K562 (cell line): ENCODE measurements around the gene FKRP. TPM values are rescaled to one million over a fixed set of nuclear protein-coding genes. Genes with fewer than 3 reads are reported as not detected.

Experiments used
- ATAC-seq: fragments of 200-7000 bp; cut with Tn5 transposase; 3 replicates; pipeline ENCODE4 v1.9.1; 2020; ENCODE audit warnings: moderate library complexity
- BruUV-seq: library from RNA; stranded (reverse); fragments of 400-500 nt; replicated peaks from 2 replicates; lab custom pipeline; 2021; lab: Mats Ljungman, UMichigan
- CTCF ChIA-PET: fragments of 300-600 bp; formaldehyde crosslinking; extraction: SDS; loops from one replicate; lab custom pipeline; 2021; ENCODE audit warnings: low intra/inter-chr PET ratio; lab: Yijun Ruan, JAX
- POLR2A ChIA-PET: fragments of 300-600, 350-650 bp; sonication (Branson Sonifier 250); formaldehyde crosslinking; extraction: SDS; loops from one replicate; lab custom pipeline; 2021; ENCODE audit warnings: antibody characterized with exemption, inconsistent platforms; lab: Yijun Ruan, JAX
- DNase-seq, 4 experiments: peaks; one replicate each; pipeline versions ENCODE4 v3.0.0 to v3.0.0-alpha.2; 2011 to 2018; ENCODE audit warnings: low spot score in 3 of 4, mixed read lengths in 3 of 4; ENCODE audit errors: extremely low read depth in 1 of 4
- FAIRE-seq: peaks from 2 replicates; lab custom pipeline; 2011; peaks lifted over from hg19 to GRCh38; lab: Jason Lieb, UNC
- H2AFZ ChIP-seq: 2 replicates; pipeline ENCODE4 v1.6.0; 2011; ENCODE audit warnings: low read depth, low read length, control low read depth, inconsistent platforms
- H3K27ac ChIP-seq: fragments of 200-600 bp; 3 replicates; pipeline ENCODE4 v1.8.0; 2011; ENCODE audit warnings: low read depth, mild to moderate bottlenecking, control low read depth, inconsistent platforms, low read length, moderate library complexity, mixed read lengths; ENCODE audit errors: extremely low read depth
- H3K27me3 ChIP-seq, 2 experiments: fragments of 300-600 bp in 1 of 2; 2 replicates in 1 of 2; 3 replicates in 1 of 2; pipeline versions ENCODE4 v1.6.0 to v1.8.0; 2011; ENCODE audit warnings: inconsistent platforms in 2 of 2, low read length in 2 of 2, mild to moderate bottlenecking in 1 of 2, mixed read lengths in 1 of 2, moderate library complexity in 1 of 2; ENCODE audit not compliant: control insufficient read depth in 2 of 2, insufficient read depth in 2 of 2
- H3K36me3 ChIP-seq: fragments of 300-600 bp; 3 replicates; pipeline ENCODE4 v1.8.0; 2011; ENCODE audit warnings: mild to moderate bottlenecking, low read length, inconsistent platforms; ENCODE audit not compliant: control insufficient read depth, insufficient read depth
- H3K4me1 ChIP-seq, 2 experiments: fragments of 200-600 bp in 1 of 2; replicated peaks in 1 of 2; 2 replicates in 1 of 2; 3 replicates in 1 of 2; pipeline versions ENCODE4 v1.5.1 to v1.8.0; 2011; ENCODE audit warnings: inconsistent platforms in 2 of 2, low read length in 2 of 2, mild to moderate bottlenecking in 1 of 2, mixed read lengths in 1 of 2, moderate library complexity in 1 of 2; ENCODE audit not compliant: control insufficient read depth in 2 of 2, insufficient read depth in 2 of 2
- H3K4me2 ChIP-seq: 2 replicates; pipeline ENCODE4 v1.6.1; 2011; ENCODE audit warnings: low read length, control low read depth, inconsistent platforms, mixed read lengths; ENCODE audit not compliant: insufficient read depth
- H3K4me3 ChIP-seq: fragments of 200-600 bp; sonication (generic), shearing (Covaris generic); 2 replicates; pipeline ENCODE4 v1.5.1; 2016; ENCODE audit warnings: control low read depth, inconsistent platforms
- H3K79me2 ChIP-seq: fragments of 200-600 bp; 3 replicates; pipeline ENCODE4 v1.8.0; 2011; ENCODE audit warnings: low read length, inconsistent platforms; ENCODE audit not compliant: control insufficient read depth, insufficient read depth
- H3K9ac ChIP-seq, 2 experiments: 2 replicates each; pipeline versions ENCODE4 v1.6.0 to v1.6.1; 2011; ENCODE audit warnings: low read depth in 2 of 2, low read length in 2 of 2, control low read depth in 1 of 2, inconsistent platforms in 1 of 2, mild to moderate bottlenecking in 1 of 2, mixed read lengths in 1 of 2; ENCODE audit not compliant: insufficient read depth in 1 of 2
- H3K9me1 ChIP-seq: one replicate; pipeline ENCODE4 v1.6.0; 2011; ENCODE audit warnings: inconsistent platforms, mild to moderate bottlenecking, low read length, moderate library complexity; ENCODE audit not compliant: control insufficient read depth, insufficient read depth
- H3K9me3 ChIP-seq: replicated peaks from 2 replicates; pipeline ENCODE4 v1.5.1; 2011; ENCODE audit warnings: low read depth, low read length, inconsistent platforms; ENCODE audit not compliant: control insufficient read depth, insufficient read depth
- H4K20me1 ChIP-seq: replicated peaks from 2 replicates; pipeline ENCODE4 v1.6.1; 2011; ENCODE audit warnings: low read length, inconsistent platforms, mixed read lengths; ENCODE audit not compliant: control insufficient read depth, insufficient read depth
- E2F6 ChIP-seq, 2 experiments: IDR thresholded peaks; 2 replicates each; pipeline ENCODE4 v1.6.1; 2011; ENCODE audit warnings: borderline replicate concordance in 1 of 2, control low read depth in 1 of 2, low read depth in 1 of 2, low read length in 1 of 2, mild to moderate bottlenecking in 1 of 2, mixed read lengths in 1 of 2, moderate library complexity in 1 of 2; ENCODE audit not compliant: insufficient read depth in 1 of 2, insufficient read length in 1 of 2, poor library complexity in 1 of 2, severe bottlenecking in 1 of 2; ENCODE audit errors: extremely low read depth in 1 of 2
- POLR2G ChIP-seq: fragments of 200-400 bp; formaldehyde crosslinking; IDR thresholded peaks from 2 replicates; pipeline ENCODE4 v1.6.1; 2017; ENCODE audit warnings: low read depth, mild to moderate bottlenecking, antibody characterized with exemption, low read length, moderate library complexity
- RBFOX2 ChIP-seq: fragments of 200-400 bp; formaldehyde crosslinking; IDR thresholded peaks from 2 replicates; pipeline ENCODE4 v1.6.1; 2017; ENCODE audit warnings: low read depth, mild to moderate bottlenecking, low read length, moderate library complexity
- SAP30 ChIP-seq: fragments of 200-600 bp; sonication (generic); IDR thresholded peaks from 2 replicates; pipeline ENCODE4 v1.6.1; 2012; ENCODE audit warnings: borderline replicate concordance, low read depth, mild to moderate bottlenecking, moderate library complexity, low read length, control low read depth, inconsistent platforms; ENCODE audit not compliant: insufficient read depth, poor library complexity, severe bottlenecking
- ZNF354B ChIP-seq: fragments of 250-450 bp; sonication (Bioruptor Pico); IDR thresholded peaks from 2 replicates; pipeline ENCODE4 v1.4.0; 2020
- WGBS: fragments of 100-300 bp; shearing (Covaris generic); methylation state at CpG from one replicate; pipeline ENCODE4 v1.1.6; 2016; ENCODE audit warnings: low coverage, mixed read lengths; ENCODE audit not compliant: insufficient coverage; ENCODE audit errors: missing lambda C conversion rate; 5-methylcytosine and 5-hydroxymethylcytosine counted together
- in situ Hi-C: fragments of 300-500 bp; cut with MboI; formaldehyde crosslinking; loops from 4 replicates; pipeline ENCODE4 v1.15.0; 2018; ENCODE audit warnings: inconsistent platforms, mixed read lengths
- intact Hi-C: fragments of 100-400 bp; cut with micrococcal nuclease; formaldehyde crosslinking; loops from 2 replicates; pipeline ENCODE4 v1.14.2; 2022
- polyA plus RNA-seq, 8 experiments: library from polyadenylated mRNA; depleted of rRNA in 4 of 8; stranded (reverse) in 5 of 8; unstranded in 3 of 8; fragments of >200 nt; fragmentation: Nextera tagmentation in 2 of 8; fragmentation: Illumina TruSeq in 1 of 8; extraction: Ambion mirVana in 2 of 8; extraction: Trizol in 1 of 8; gene quantifications; 2 replicates each; pipeline versions ENCODE4 v1.2.1 to v1.2.3, GENCODE V29; 2011 to 2014; ENCODE audit warnings: inconsistent platforms in 1 of 8, missing spikeins in 1 of 8
- total RNA-seq, 7 experiments: library from RNA; depleted of rRNA in 6 of 7; stranded (reverse); fragments of >200 nt in 6 of 7; fragmentation: Illumina TruSeq in 2 of 7; extraction: Trizol in 2 of 7; gene quantifications; 2 replicates each; pipeline versions ENCODE4 v1.2.1 to v1.2.3, GENCODE V29; 2011 to 2021; ENCODE audit warnings: low replicate concordance in 1 of 7
- TF ChIP-seq, protein P1 (sequence below), 2 experiments: IDR thresholded peaks; 2 replicates each; pipeline ENCODE4 v1.6.1; 2012; ENCODE audit warnings: improper control_type of control experiment in 2 of 2, low read depth in 2 of 2, low read length in 2 of 2, borderline replicate concordance in 1 of 2
- TF ChIP-seq, protein P2 (sequence below): sonication (generic); formaldehyde crosslinking; IDR thresholded peaks from 2 replicates; pipeline ENCODE4 v1.8.0; 2022; ENCODE audit warnings: missing genetic modification reagents, mild to moderate bottlenecking, moderate library complexity, borderline replicate concordance
- TF ChIP-seq, protein P3 (sequence below), 3 experiments: IDR thresholded peaks in 2 of 3; conservative IDR thresholded peaks in 1 of 3; 2 replicates each; pipeline ENCODE4 v1.5.1; 2011 to 2012; ENCODE audit warnings: low read length in 3 of 3, mild to moderate bottlenecking in 3 of 3, control low read depth in 2 of 3, improper control_type of control experiment in 1 of 3, inconsistent platforms in 1 of 3, low read depth in 1 of 3, mixed read lengths in 1 of 3, moderate library complexity in 1 of 3; ENCODE audit not compliant: insufficient read depth in 2 of 3

Gene FKRP
- total and polyA plus RNA-seq, 9 of the 15 experiments (the other 6 are each of a cell fraction or from before 2014, with no cell fraction given), result 0.68 to 16.1 (median 6.5) TPM

DNA sequence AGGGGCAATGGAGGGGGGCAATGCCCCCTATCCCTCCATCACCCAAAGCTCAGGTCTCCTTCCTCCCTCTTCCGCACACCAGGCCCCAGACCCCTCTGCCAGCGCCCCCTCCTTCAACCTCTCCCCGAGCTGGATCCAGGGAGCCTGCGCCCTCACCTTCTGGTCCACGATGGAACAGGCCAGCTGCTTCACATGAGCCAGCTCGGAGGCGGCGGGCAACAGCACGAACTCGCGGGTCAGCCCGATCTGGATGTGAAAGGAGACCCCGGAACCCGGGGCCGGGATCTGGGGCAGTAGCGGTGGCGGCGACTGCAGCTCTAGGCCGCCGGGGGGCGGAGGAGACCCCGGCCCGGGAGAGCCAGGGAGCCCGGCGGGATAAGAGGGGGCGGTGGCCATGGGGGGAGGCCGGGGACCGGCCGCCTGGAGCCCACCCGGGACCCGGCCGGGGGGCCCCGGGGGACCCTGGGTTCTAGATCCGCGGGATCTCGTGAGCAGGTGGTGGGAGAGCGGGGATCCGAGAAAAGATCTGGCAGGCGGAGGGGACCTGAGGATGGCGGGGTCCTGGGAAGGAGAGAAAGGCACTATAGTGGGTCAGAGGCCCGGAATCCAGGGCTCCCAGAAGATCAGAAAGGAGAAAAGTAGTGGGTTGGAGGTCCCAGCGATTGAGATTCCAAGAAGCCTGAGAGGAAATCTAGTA lies 29.7 kb upstream of the FKRP start:
- intact Hi-C loops, result no loop called here
- H3K27ac ChIP-seq, result peak overlapping the region; percentile 89
- H2AFZ ChIP-seq, result peak overlapping the region; percentile 77; the same call in 1 of the 2 replicates
- no peak for FAIRE-seq
- peak overlapping the region; percentile 70 for H3K4me3 ChIP-seq
- CTCF ChIA-PET, result no interaction called here
- H3K79me2 ChIP-seq, result peaks cover 27% of the 10 kb centered on the region
- peak; percentile 44 to 60 (median 50) for DNase-seq
- POLR2A ChIA-PET, result interaction anchor here (0.6 to 2.7 kb wide), 10 partner anchors 9 to 115 kb away, joined by 3 to 7 read pairs (median 4); partner anchors contain the start of genes CALM3 and SLC1A5
- H3K4me1 ChIP-seq, result peaks cover 22 to 60% of the 10 kb centered on the region in 2 experiments
- peaks cover 33% of the 10 kb centered on the region; the same call in 2 of the 3 replicates for H3K36me3 ChIP-seq
- H3K9ac ChIP-seq, result peak overlapping the region; percentile 85 to 93
- H4K20me1 ChIP-seq, result peaks cover 4% of the 10 kb centered on the region; the same call in 1 of the 2 replicates
- H3K9me1 ChIP-seq, result no peaks in the 10 kb centered on the region
- no TSS peak for BruUV-seq
- H3K4me2 ChIP-seq, result peak overlapping the region; percentile 94
- no peaks in the 10 kb centered on the region for H3K9me3 ChIP-seq
- in situ Hi-C loops, result no loop called here
- H3K27me3 ChIP-seq, result no peaks in the 10 kb centered on the region
- peak; percentile 2 for ATAC-seq
- 2% methylated on average over 22 of the region's 42 CpGs for WGBS
- TF ChIP-seq SAP30 (peak; percentile 7), POLR2G (peak; percentile 58), RBFOX2 (peak; percentile 31; the same call in 1 of the 2 replicates), E2F6 (IDR thresholded peaks at IDR 0.05; ENCODE audit: borderline replicate concordance in 1 of 2, extremely low read depth in 1 of 2, insufficient read depth in 1 of 2, insufficient read length in 1 of 2, low read depth in 1 of 2, low read length in 1 of 2, poor library complexity in 1 of 2, severe bottlenecking in 1 of 2) (peak in 1 of 2 experiments; percentile 28), ZNF354B (CRISPR knock-in tag) (no peak)
- TF ChIP-seq, protein P1, sequence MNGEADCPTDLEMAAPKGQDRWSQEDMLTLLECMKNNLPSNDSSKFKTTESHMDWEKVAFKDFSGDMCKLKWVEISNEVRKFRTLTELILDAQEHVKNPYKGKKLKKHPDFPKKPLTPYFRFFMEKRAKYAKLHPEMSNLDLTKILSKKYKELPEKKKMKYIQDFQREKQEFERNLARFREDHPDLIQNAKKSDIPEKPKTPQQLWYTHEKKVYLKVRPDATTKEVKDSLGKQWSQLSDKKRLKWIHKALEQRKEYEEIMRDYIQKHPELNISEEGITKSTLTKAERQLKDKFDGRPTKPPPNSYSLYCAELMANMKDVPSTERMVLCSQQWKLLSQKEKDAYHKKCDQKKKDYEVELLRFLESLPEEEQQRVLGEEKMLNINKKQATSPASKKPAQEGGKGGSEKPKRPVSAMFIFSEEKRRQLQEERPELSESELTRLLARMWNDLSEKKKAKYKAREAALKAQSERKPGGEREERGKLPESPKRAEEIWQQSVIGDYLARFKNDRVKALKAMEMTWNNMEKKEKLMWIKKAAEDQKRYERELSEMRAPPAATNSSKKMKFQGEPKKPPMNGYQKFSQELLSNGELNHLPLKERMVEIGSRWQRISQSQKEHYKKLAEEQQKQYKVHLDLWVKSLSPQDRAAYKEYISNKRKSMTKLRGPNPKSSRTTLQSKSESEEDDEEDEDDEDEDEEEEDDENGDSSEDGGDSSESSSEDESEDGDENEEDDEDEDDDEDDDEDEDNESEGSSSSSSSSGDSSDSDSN (IDR thresholded peaks at IDR 0.05; ENCODE audit: borderline replicate concordance in 1 of 2, low read depth in 2 of 2, low read length in 2 of 2), result 0 out of 4 replicates have a peak, but pooled peaks of 1 of the 2 experiments have one; percentile 30
- TF ChIP-seq, protein P2, sequence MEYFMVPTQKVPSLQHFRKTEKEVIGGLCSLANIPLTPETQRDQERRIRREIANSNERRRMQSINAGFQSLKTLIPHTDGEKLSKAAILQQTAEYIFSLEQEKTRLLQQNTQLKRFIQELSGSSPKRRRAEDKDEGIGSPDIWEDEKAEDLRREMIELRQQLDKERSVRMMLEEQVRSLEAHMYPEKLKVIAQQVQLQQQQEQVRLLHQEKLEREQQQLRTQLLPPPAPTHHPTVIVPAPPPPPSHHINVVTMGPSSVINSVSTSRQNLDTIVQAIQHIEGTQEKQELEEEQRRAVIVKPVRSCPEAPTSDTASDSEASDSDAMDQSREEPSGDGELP (CRISPR knock-in tag), result peak; percentile 54; the same call in 1 of the 2 replicates
- TF ChIP-seq, protein P3, sequence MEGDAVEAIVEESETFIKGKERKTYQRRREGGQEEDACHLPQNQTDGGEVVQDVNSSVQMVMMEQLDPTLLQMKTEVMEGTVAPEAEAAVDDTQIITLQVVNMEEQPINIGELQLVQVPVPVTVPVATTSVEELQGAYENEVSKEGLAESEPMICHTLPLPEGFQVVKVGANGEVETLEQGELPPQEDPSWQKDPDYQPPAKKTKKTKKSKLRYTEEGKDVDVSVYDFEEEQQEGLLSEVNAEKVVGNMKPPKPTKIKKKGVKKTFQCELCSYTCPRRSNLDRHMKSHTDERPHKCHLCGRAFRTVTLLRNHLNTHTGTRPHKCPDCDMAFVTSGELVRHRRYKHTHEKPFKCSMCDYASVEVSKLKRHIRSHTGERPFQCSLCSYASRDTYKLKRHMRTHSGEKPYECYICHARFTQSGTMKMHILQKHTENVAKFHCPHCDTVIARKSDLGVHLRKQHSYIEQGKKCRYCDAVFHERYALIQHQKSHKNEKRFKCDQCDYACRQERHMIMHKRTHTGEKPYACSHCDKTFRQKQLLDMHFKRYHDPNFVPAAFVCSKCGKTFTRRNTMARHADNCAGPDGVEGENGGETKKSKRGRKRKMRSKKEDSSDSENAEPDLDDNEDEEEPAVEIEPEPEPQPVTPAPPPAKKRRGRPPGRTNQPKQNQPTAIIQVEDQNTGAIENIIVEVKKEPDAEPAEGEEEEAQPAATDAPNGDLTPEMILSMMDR (IDR thresholded peaks at IDR 0.05 in 2 of 3, conservative IDR thresholded peaks at IDR 0.05 in 1 of 3; ENCODE audit: insufficient read depth in 2 of 3, low read depth in 1 of 3, low read length in 3 of 3), result peak in 2 of 3 experiments; percentile 7 to 22; a peak in 1 of 6 replicates
